ENCODE measurements around the gene RANBP2. TPM values are rescaled to one million over a fixed set of nuclear protein-coding genes. Genes with fewer than 3 reads are reported as not detected.
"Not testable (repeated sequence)": the region's sequence is repeated elsewhere in the genome, so short reads cannot be mapped to it uniquely, and the experiment has no call there.

Gene RANBP2
- total RNA-seq, 1 donor from 2014 or later, result 86.9 TPM

GRCh38 chr2:108766671-108767070 lies 47.4 kb downstream of the RANBP2 start:
- ATAC-seq; intact Hi-C loops (cut with DNase I); DNase-seq (ENCODE audit: low spot score): not testable (repeated sequence)

GRCh38 chr2:108767859-108768258 lies 48.6 kb downstream of the RANBP2 start:
- intact Hi-C loops (cut with DNase I); DNase-seq (ENCODE audit: low spot score); ATAC-seq: not testable (repeated sequence)

- no peak for DNase-seq (ENCODE audit: low spot score)
- intact Hi-C loops (cut with DNase I), result no loop called here
- ATAC-seq, result no peak
Measured at GRCh38 chr2:108776475-108776874, 57.2 kb downstream of the RANBP2 start.

- ATAC-seq, result no peak
- intact Hi-C loops (cut with DNase I), result no loop called here
- DNase-seq (ENCODE audit: low spot score), result no peak
Measured at GRCh38 chr2:108778857-108779256, 59.6 kb downstream of the RANBP2 start.

- intact Hi-C loops (cut with DNase I), result no loop called here
- ATAC-seq, result no peak
- DNase-seq (ENCODE audit: low spot score), result no peak
Measured at GRCh38 chr2:108786008-108786353, 66.7 kb downstream of the RANBP2 start.

- ATAC-seq (peak; percentile 98), DNase-seq (ENCODE audit: low spot score) (peak; percentile 88)
- intact Hi-C loops (cut with DNase I), result no loop called here
Measured at GRCh38 chr2:108786354-108787215, 67.3 kb downstream of the RANBP2 start, which contains the start of gene CCDC138. Gene CCDC138, plus strand, starts transcription at chr2:108786771. Its CDS starts 52 bp downstream, at chr2:108786823.

GRCh38 chr2:108787216-108787541 lies 67.9 kb downstream of the RANBP2 start:
- ATAC-seq (no peak), DNase-seq (ENCODE audit: low spot score) (no peak)
- intact Hi-C loops (cut with DNase I), result no loop called here

- no peak for DNase-seq (ENCODE audit: low spot score)
- intact Hi-C loops (cut with DNase I), result no loop called here
Measured at GRCh38 chr2:108803045-108803736, 83.9 kb downstream of the RANBP2 start.

GRCh38 chr2:108805032-108805431 lies 85.8 kb downstream of the RANBP2 start:
- ATAC-seq (no peak), DNase-seq (ENCODE audit: low spot score) (no peak)
- intact Hi-C loops (cut with DNase I), result no loop called here

More at GRCh38 chr2:108803045-108803736, 83.9 kb downstream of the RANBP2 start:
- ATAC-seq, result no peak

GRCh38 chr2:108805782-108806181 lies 86.5 kb downstream of the RANBP2 start:
- intact Hi-C loops (cut with DNase I), result no loop called here
- no peak for ATAC-seq
- no peak for DNase-seq (ENCODE audit: low spot score)

GRCh38 chr2:108806371-108807113 lies 87.3 kb downstream of the RANBP2 start:
- intact Hi-C loops (cut with DNase I), result no loop called here
- DNase-seq (ENCODE audit: low spot score) (no peak), ATAC-seq (no peak)

GRCh38 chr2:108809936-108810335 lies 90.7 kb downstream of the RANBP2 start:
- ATAC-seq, result no peak
- intact Hi-C loops (cut with DNase I), result no loop called here

GRCh38 chr2:108810993-108811957 lies 92.0 kb downstream of the RANBP2 start:
- ATAC-seq, result no peak
- intact Hi-C loops (cut with DNase I), result no loop called here
- DNase-seq (ENCODE audit: low spot score), result no peak

More at GRCh38 chr2:108809936-108810335, 90.7 kb downstream of the RANBP2 start:
- DNase-seq (ENCODE audit: low spot score), result no peak

GRCh38 chr2:108813732-108814131 lies 94.5 kb downstream of the RANBP2 start:
- ATAC-seq, result no peak
- DNase-seq (ENCODE audit: low spot score), result no peak
- intact Hi-C loops (cut with DNase I), result no loop called here

GRCh38 chr2:108820482-108820881 lies 101.2 kb downstream of the RANBP2 start:
- ATAC-seq (no peak), DNase-seq (ENCODE audit: low spot score) (no peak)
- intact Hi-C loops (cut with DNase I), result no loop called here

GRCh38 chr2:108823286-108823685 lies 104.0 kb downstream of the RANBP2 start:
- intact Hi-C loops (cut with DNase I), result no loop called here
- ATAC-seq, result no peak
- no peak for DNase-seq (ENCODE audit: low spot score)

GRCh38 chr2:108824316-108825070 lies 105.2 kb downstream of the RANBP2 start:
- no peak for DNase-seq (ENCODE audit: low spot score)
- no peak for ATAC-seq
- intact Hi-C loops (cut with DNase I), result no loop called here

GRCh38 chr2:108825254-108825653 lies 106.0 kb downstream of the RANBP2 start:
- ATAC-seq (no peak), DNase-seq (ENCODE audit: low spot score) (no peak)
- intact Hi-C loops (cut with DNase I), result no loop called here
